Endodermal cell (in vitro differentiated cells): ENCODE measurements around the gene COQ8A. TPM values are rescaled to one million over a fixed set of nuclear protein-coding genes. Genes with fewer than 3 reads are reported as not detected.

ENCODE experiments used
- DNase-seq: peaks from one replicate; pipeline ENCODE4 v3.0.0-alpha.2; 2017
- H3K27ac ChIP-seq: 2 replicates; pipeline ENCODE4 v1.5.1; 2013; ENCODE audit warnings: mild to moderate bottlenecking, low read depth, low read length, moderate library complexity
- H3K27me3 ChIP-seq: 2 replicates; pipeline ENCODE4 v1.6.1; 2013; ENCODE audit warnings: mild to moderate bottlenecking, low read length, moderate library complexity; ENCODE audit not compliant: insufficient read depth, control insufficient read depth, poor library complexity, severe bottlenecking
- H3K36me3 ChIP-seq: 2 replicates; pipeline ENCODE4 v1.7.0; 2013; ENCODE audit warnings: mild to moderate bottlenecking, low read length, moderate library complexity; ENCODE audit not compliant: control insufficient read depth, insufficient read depth
- H3K4me1 ChIP-seq: one replicate; pipeline ENCODE4 v1.7.0; 2013; ENCODE audit warnings: low read length; ENCODE audit not compliant: control insufficient read depth, insufficient read depth
- H3K4me3 ChIP-seq: 2 replicates; pipeline ENCODE4 v1.5.1; 2013; ENCODE audit warnings: mild to moderate bottlenecking, low read length, moderate library complexity
- H3K9ac ChIP-seq: 2 replicates; pipeline ENCODE4 v1.6.1; 2013; ENCODE audit warnings: mild to moderate bottlenecking, low read length, moderate library complexity; ENCODE audit not compliant: poor library complexity, severe bottlenecking; ENCODE audit errors: extremely low read depth
- H3K9me3 ChIP-seq: 2 replicates; pipeline ENCODE4 v1.6.1; 2013; ENCODE audit warnings: mild to moderate bottlenecking, low read length, moderate library complexity; ENCODE audit not compliant: control insufficient read depth
- H3K27ac Mint-ChIP-seq: 2 replicates; pipeline ENCODE4 v1.8.0; 2020; ENCODE audit warnings: mixed read lengths
- H3K27me3 Mint-ChIP-seq: 2 replicates; pipeline ENCODE4 v1.8.0; 2021; ENCODE audit warnings: mild to moderate bottlenecking, mixed read lengths; ENCODE audit not compliant: insufficient read depth
- H3K36me3 Mint-ChIP-seq: 2 replicates; pipeline ENCODE4 v1.8.0; 2020; ENCODE audit warnings: low read depth, mixed read lengths
- H3K4me1 Mint-ChIP-seq: 2 replicates; pipeline ENCODE4 v1.8.0; 2020; ENCODE audit warnings: mixed read lengths
- H3K4me3 Mint-ChIP-seq: 2 replicates; pipeline ENCODE4 v1.8.0; 2020; ENCODE audit warnings: mild to moderate bottlenecking, moderate library complexity, mixed read lengths
- H3K9me3 Mint-ChIP-seq: 2 replicates; pipeline ENCODE4 v1.8.0; 2020; ENCODE audit warnings: mild to moderate bottlenecking, mixed read lengths
- WGBS, 2 experiments: methylation state at CpG; one replicate each; pipeline versions ENCODE4 v1.1.5 to v1.1.7; 2013; ENCODE audit warnings: missing lambda C conversion rate in 2 of 2, mixed read lengths in 1 of 2; ENCODE audit not compliant: insufficient coverage in 1 of 2, insufficient read length in 1 of 2; 5-methylcytosine and 5-hydroxymethylcytosine counted together
- total RNA-seq, 2 donors: library from RNA; stranded (reverse); fragmentation: NEBNext Ultra II Directional in 1 of 2; extraction: Animal tissue kit (Norgen Biotek cat#: 25700) in 1 of 2; gene quantifications; 2 replicates in 1 of 2; 3 replicates in 1 of 2; pipeline ENCODE4 v1.2.1, GENCODE V29; 2021
- TF ChIP-seq, protein P1 (sequence below): fragments of 200-600 bp; sonication (generic); conservative IDR thresholded peaks from 2 replicates; pipeline ENCODE4 v1.5.0; 2021; ENCODE audit warnings: antibody characterized with exemption, mild to moderate bottlenecking

Gene COQ8A
- total RNA-seq, 2 donors from 2014 or later: 6.6 to 14.9 TPM

DNA sequence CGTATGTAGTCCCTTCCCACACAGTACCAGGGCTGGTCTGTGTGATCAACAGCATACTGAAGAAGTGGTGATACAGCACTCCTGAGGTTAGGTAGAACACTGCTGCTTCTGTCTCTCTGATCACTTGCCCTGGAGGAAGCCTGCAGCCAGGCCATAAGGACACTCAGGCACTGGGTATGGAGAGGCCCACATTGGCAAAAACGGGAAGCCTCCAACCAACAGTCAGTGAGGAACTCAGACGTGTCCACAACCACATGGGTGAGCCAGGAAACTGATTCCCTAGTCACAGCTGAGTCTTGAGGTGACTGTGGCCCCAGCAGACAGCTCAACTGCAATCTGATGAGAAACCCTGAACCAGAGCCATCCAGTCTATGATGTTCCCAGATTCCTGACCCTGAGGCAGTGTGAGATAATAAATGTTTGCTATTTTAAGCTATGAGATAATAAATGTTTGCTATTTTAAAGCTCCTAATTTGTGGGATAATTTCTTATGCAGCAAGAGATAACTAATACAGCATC is 62.5 kb downstream of the COQ8A start:
- TF ChIP-seq, protein P1, sequence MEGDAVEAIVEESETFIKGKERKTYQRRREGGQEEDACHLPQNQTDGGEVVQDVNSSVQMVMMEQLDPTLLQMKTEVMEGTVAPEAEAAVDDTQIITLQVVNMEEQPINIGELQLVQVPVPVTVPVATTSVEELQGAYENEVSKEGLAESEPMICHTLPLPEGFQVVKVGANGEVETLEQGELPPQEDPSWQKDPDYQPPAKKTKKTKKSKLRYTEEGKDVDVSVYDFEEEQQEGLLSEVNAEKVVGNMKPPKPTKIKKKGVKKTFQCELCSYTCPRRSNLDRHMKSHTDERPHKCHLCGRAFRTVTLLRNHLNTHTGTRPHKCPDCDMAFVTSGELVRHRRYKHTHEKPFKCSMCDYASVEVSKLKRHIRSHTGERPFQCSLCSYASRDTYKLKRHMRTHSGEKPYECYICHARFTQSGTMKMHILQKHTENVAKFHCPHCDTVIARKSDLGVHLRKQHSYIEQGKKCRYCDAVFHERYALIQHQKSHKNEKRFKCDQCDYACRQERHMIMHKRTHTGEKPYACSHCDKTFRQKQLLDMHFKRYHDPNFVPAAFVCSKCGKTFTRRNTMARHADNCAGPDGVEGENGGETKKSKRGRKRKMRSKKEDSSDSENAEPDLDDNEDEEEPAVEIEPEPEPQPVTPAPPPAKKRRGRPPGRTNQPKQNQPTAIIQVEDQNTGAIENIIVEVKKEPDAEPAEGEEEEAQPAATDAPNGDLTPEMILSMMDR: no peak
- Histone ChIP-seq H3K27me3 (no peaks in the 10 kb centered on the region), H3K9ac (no peak overlapping the region), H3K36me3 (peaks cover 9% of the 10 kb centered on the region), H3K27ac (no peak overlapping the region), H3K4me1 (no peaks in the 10 kb centered on the region), H3K9me3 (no peaks in the 10 kb centered on the region), H3K4me3 (no peak overlapping the region)
- Mint-ChIP-seq H3K36me3 (peaks cover 22% of the 10 kb centered on the region), H3K9me3 (peaks cover 2% of the 10 kb centered on the region), H3K27me3 (no peaks in the 10 kb centered on the region), H3K4me3 (no peak overlapping the region), H3K27ac (no peak overlapping the region), H3K4me1 (no peaks in the 10 kb centered on the region)
- WGBS, 2 experiments: 90 to 92% methylated on average over 3 of the region's 3 CpGs
- DNase-seq: no peak

DNA sequence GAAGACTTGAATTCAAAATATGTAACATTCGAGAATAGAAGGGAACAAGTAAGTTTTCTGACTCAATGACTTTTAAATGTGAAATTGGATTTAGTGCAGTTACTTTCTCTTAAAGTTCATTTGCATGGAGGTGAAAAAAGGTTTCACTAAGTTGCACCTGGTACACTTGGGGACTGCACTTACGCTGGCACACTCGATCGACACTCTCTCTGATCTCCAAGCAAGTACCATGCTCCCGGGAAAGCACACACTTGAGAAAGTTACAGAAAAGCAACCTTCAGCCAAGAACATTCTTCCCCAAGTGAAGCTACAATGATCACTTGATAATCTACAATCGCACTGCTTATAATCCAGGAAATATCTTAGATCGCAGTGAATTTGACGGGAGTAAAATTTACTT is 63.1 kb downstream of the COQ8A start:
- Histone ChIP-seq H3K27me3 (no peaks in the 10 kb centered on the region), H3K27ac (no peak overlapping the region), H3K36me3 (peaks cover 9% of the 10 kb centered on the region), H3K9me3 (no peaks in the 10 kb centered on the region), H3K9ac (no peak overlapping the region), H3K4me1 (no peaks in the 10 kb centered on the region), H3K4me3 (no peak overlapping the region)
- no peak overlapping the region for H3K27ac Mint-ChIP-seq
- H3K4me1 Mint-ChIP-seq: no peaks in the 10 kb centered on the region
- H3K4me3 Mint-ChIP-seq: no peak overlapping the region
- H3K9me3 Mint-ChIP-seq: peaks cover 2% of the 10 kb centered on the region
- TF ChIP-seq, protein P1: no peak
- 96 to 100% methylated on average over 8 of the region's 8 CpGs for WGBS, 2 experiments
- no peaks in the 10 kb centered on the region for H3K27me3 Mint-ChIP-seq
- peaks cover 18% of the 10 kb centered on the region for H3K36me3 Mint-ChIP-seq
- no peak for DNase-seq

DNA sequence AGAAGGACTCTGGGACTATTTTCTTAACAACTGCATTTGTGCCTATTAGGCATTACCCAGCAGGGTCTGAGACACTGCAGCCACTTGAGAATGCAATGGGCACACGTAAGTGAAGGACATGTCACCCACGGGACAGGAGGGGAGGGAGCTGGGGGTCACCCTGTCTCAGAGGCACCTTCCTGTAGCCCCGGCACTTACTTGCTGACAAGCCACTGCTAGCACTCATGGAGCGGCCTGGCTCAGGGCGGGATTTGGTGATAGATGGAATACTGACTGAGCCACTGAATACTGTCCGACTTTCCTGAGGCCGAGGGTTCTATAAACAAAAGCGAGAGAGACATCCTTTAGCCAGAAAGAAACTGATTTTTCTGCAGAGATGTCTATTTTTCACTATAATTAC is 64.7 kb downstream of the COQ8A start:
- no peak overlapping the region for H3K4me3 Mint-ChIP-seq
- no peak overlapping the region for H3K27ac ChIP-seq
- WGBS, 2 experiments: 80 to 96% methylated on average over 1 to 8 of the region's 8 CpGs
- H3K27me3 Mint-ChIP-seq: no peaks in the 10 kb centered on the region
- H3K4me3 ChIP-seq: no peak overlapping the region
- H3K9me3 Mint-ChIP-seq: no peaks in the 10 kb centered on the region
- no peak overlapping the region for H3K27ac Mint-ChIP-seq
- H3K27me3 ChIP-seq: no peaks in the 10 kb centered on the region
- peaks cover 9% of the 10 kb centered on the region for H3K36me3 Mint-ChIP-seq
- TF ChIP-seq, protein P1: no peak
- no peaks in the 10 kb centered on the region for H3K4me1 ChIP-seq
- peaks cover 9% of the 10 kb centered on the region for H3K36me3 ChIP-seq
- no peaks in the 10 kb centered on the region for H3K4me1 Mint-ChIP-seq
- H3K9ac ChIP-seq: no peak overlapping the region
- H3K9me3 ChIP-seq: no peaks in the 10 kb centered on the region
- DNase-seq: no peak
